Muscle of back (tissue), 11 donors: ENCODE data around the gene EFEMP2. TPM values are rescaled to one million over a fixed set of nuclear protein-coding genes. Genes with fewer than 3 reads are reported as not detected.
"Not testable (repeated sequence)": the region's sequence is repeated elsewhere in the genome, so short reads cannot be mapped to it uniquely, and the experiment has no call there.

Experiments used
- DNase-seq, 3 donors: peaks; one replicate each; pipeline versions ENCODE4 v3.0.0 to v3.0.0-alpha.2; 2013
- polyA plus RNA-seq, 10 donors: library from polyadenylated mRNA; unstranded; fragments of 120-200 nt; gene quantifications; one replicate each; pipeline ENCODE4 v1.2.1, GENCODE V29; 2013; ENCODE audit not compliant: insufficient read length in 10 of 10

EFEMP2 gene
- polyA plus RNA-seq, 10 donors, result 83.5 to 137 (median 101) TPM

GRCh38 chr11:65833297-65834030, 39.1 kb downstream of the EFEMP2 start, which contains the start of gene SNX32:
TSS of gene SNX32 (plus strand) at chr11:65833963. CDS start at chr11:65834066, 103 bp downstream.
- DNase-seq, result peak; percentile 94 to 98 (median 95)

GRCh38 chr11:65832231-65832630, 40.4 kb downstream of the EFEMP2 start:
- not testable (repeated sequence) for DNase-seq

- DNase-seq, result no peak
Observed at GRCh38 chr11:65829459-65829858, 43.1 kb downstream of the EFEMP2 start.

- no peak for DNase-seq
Observed at GRCh38 chr11:65826984-65827735, 45.4 kb downstream of the EFEMP2 start.

- no peak for DNase-seq
Observed at GRCh38 chr11:65822776-65823528, 49.6 kb downstream of the EFEMP2 start.

GRCh38 chr11:65821107-65821506, 51.5 kb downstream of the EFEMP2 start:
- DNase-seq, result no peak

GRCh38 chr11:65817835-65818680, 54.5 kb downstream of the EFEMP2 start:
- peak; percentile 83 to 95 (median 93) for DNase-seq

GRCh38 chr11:65817312-65817834, 55.2 kb downstream of the EFEMP2 start:
- peak in 2 of 3 donors; percentile 17 to 20 for DNase-seq

- DNase-seq, result no peak
Observed at GRCh38 chr11:65816696-65817095, 55.9 kb downstream of the EFEMP2 start.

Other genes starting within 250 kb of the EFEMP2 start
- gene SIPA1, start 234.7 kb downstream of the EFEMP2 start, polyA plus RNA-seq, result 10 to 100 TPM; 24.4 to 44.3 (median 36.2) TPM
- gene RELA, start 209.9 kb downstream of the EFEMP2 start, polyA plus RNA-seq, result 10 to 100 TPM; 38.3 to 47.3 (median 42.1) TPM
- 10 to 100 TPM; 29.1 to 39.6 (median 34.4) TPM for gene KAT5, start 160.5 kb downstream of the EFEMP2 start, polyA plus RNA-seq
- gene RNASEH2C, start 152.0 kb downstream of the EFEMP2 start, polyA plus RNA-seq, result 10 to 100 TPM; 20.0 to 30.6 (median 25.3) TPM
- gene AP5B1, start 91.8 kb downstream of the EFEMP2 start, polyA plus RNA-seq, result 1 to 10 TPM; 1.4 to 3.0 (median 2.2) TPM
- gene OVOL1, start 85.7 kb downstream of the EFEMP2 start, polyA plus RNA-seq, result 1 to 10 TPM in 1 of 10 donors, under 1 TPM in 1, not detected in 8; 0.31 to 1.2 TPM
- 1 to 10 TPM in 9 of 10 donors, under 1 TPM in 1; 0.64 to 2.3 (median 1.6) TPM for gene SNX32, start 38.8 kb downstream of the EFEMP2 start, polyA plus RNA-seq
- 100 to 1,000 TPM; 475 to 750 (median 627) TPM for gene CFL1, start 14.6 kb downstream of the EFEMP2 start, polyA plus RNA-seq
- 10 to 100 TPM; 31.7 to 60.8 (median 41.9) TPM for gene MUS81, start 12.4 kb downstream of the EFEMP2 start, polyA plus RNA-seq
- 1 to 10 TPM in 4 of 10 donors, under 1 TPM in 5, not detected in 1; 0.69 to 2.9 (median 0.98) TPM for gene CTSW, start 7.0 kb upstream of the EFEMP2 start, polyA plus RNA-seq
- 10 to 100 TPM; 57.3 to 68.8 (median 61.7) TPM for gene FIBP, start 15.7 kb upstream of the EFEMP2 start, polyA plus RNA-seq
- 10 to 100 TPM in 8 of 10 donors, 1 to 10 TPM in 2; 9.2 to 24.8 (median 12.6) TPM for gene CCDC85B, start 17.9 kb upstream of the EFEMP2 start, polyA plus RNA-seq
- under 1 TPM in 6 of 10 donors, not detected in 4; 0.22 to 0.64 (median 0.29) TPM for gene FOSL1, start 27.6 kb upstream of the EFEMP2 start, polyA plus RNA-seq
- 10 to 100 TPM; 27.2 to 39.2 (median 32.0) TPM for gene C11orf68, start 46.3 kb upstream of the EFEMP2 start, polyA plus RNA-seq
- gene DRAP1, start 46.6 kb upstream of the EFEMP2 start, polyA plus RNA-seq, result 100 to 1,000 TPM in 2 of 10 donors, 10 to 100 TPM in 8; 46.8 to 108 (median 66.1) TPM
- gene TSGA10IP, start 72.7 kb upstream of the EFEMP2 start, polyA plus RNA-seq, result under 1 TPM in 2 of 10 donors, not detected in 8; 0.25 to 0.40 TPM
- gene SART1, start 88.9 kb upstream of the EFEMP2 start, polyA plus RNA-seq, result 10 to 100 TPM; 30.7 to 42.6 (median 36.7) TPM
- gene EIF1AD, start 129.4 kb upstream of the EFEMP2 start, polyA plus RNA-seq, result 10 to 100 TPM; 14.0 to 23.0 (median 18.6) TPM
- gene BANF1, start 129.7 kb upstream of the EFEMP2 start, polyA plus RNA-seq, result 100 to 1,000 TPM; 199 to 250 (median 215) TPM
- gene CST6, start 139.2 kb upstream of the EFEMP2 start, polyA plus RNA-seq, result not detected
- under 1 TPM in 6 of 10 donors, not detected in 4; 0.10 to 0.26 (median 0.22) TPM for gene CATSPER1, start 153.7 kb upstream of the EFEMP2 start, polyA plus RNA-seq
- gene GAL3ST3, start 176.4 kb upstream of the EFEMP2 start, polyA plus RNA-seq, result 1 to 10 TPM in 2 of 10 donors, under 1 TPM in 8; 0.22 to 1.1 (median 0.57) TPM
- gene SF3B2, start 179.6 kb upstream of the EFEMP2 start, polyA plus RNA-seq, result 100 to 1,000 TPM; 119 to 163 (median 138) TPM
- 10 to 100 TPM; 29.6 to 34.8 (median 32.6) TPM for gene PACS1, start 197.5 kb upstream of the EFEMP2 start, polyA plus RNA-seq